ENCODE results near the gene NPLOC4. TPM values are rescaled to one million over a fixed set of nuclear protein-coding genes. Genes with fewer than 3 reads are reported as not detected.

The NPLOC4 gene
- total and polyA plus RNA-seq, 4 donors: 30.1 to 98.0 (median 51.3) TPM

- no peak for ATAC-seq (ENCODE audit: insufficient read depth, low FRiP score)
- no peak for TF ChIP-seq CTCF (IDR thresholded peaks at IDR 0.05; ENCODE audit: control extremely low read depth, extremely low read depth)
- Histone ChIP-seq H3K27ac (ENCODE audit: low read depth in 1 of 2, low read length in 1 of 2) (no peak overlapping the region), H3K9ac (ENCODE audit: insufficient read depth in 1 of 2, low read length in 2 of 2) (no peak overlapping the region), H3K4me3 (no peak overlapping the region), H3K27me3 (ENCODE audit: control insufficient read depth in 3 of 3, insufficient read depth in 3 of 3, low read length in 2 of 3) (peaks cover 0 to 9% (median 3%) of the 10 kb centered on the region in 3 donors), H3K36me3 (ENCODE audit: control insufficient read depth in 4 of 4, insufficient read depth in 4 of 4, low read length in 4 of 4) (peaks cover 3 to 65% (median 9%) of the 10 kb centered on the region in 4 donors), H3K4me1 (ENCODE audit: control insufficient read depth in 5 of 5, insufficient read depth in 5 of 5, low read length in 5 of 5) (peaks cover 0 to 7% (median 4%) of the 10 kb centered on the region in 5 donors), H3K9me3 (ENCODE audit: control insufficient read depth in 4 of 4, insufficient read depth in 3 of 4, low read length in 3 of 4) (peaks cover 0 to 8% (median 0%) of the 10 kb centered on the region in 4 donors)
- DNase-seq: no peak
- WGBS, 2 donors: 93 to 95% methylated on average over 16 of the region's 17 CpGs
These were observed 95.8 kb downstream of the NPLOC4 start for GRCh38 chr17:81541123-81541522.

- H3K27me3 ChIP-seq (ENCODE audit: control insufficient read depth in 3 of 3, insufficient read depth in 3 of 3, low read length in 2 of 3): peaks cover 0 to 14% (median 8%) of the 10 kb centered on the region in 3 donors
- no peak for TF ChIP-seq CTCF (IDR thresholded peaks at IDR 0.05; ENCODE audit: control extremely low read depth, extremely low read depth)
- peaks cover 3 to 61% (median 7%) of the 10 kb centered on the region in 4 donors for H3K36me3 ChIP-seq (ENCODE audit: control insufficient read depth in 4 of 4, insufficient read depth in 4 of 4, low read length in 4 of 4)
- no peak for DNase-seq
- no peak overlapping the region for H3K9ac ChIP-seq (ENCODE audit: insufficient read depth in 1 of 2, low read length in 2 of 2)
- H3K27ac ChIP-seq (ENCODE audit: low read depth in 1 of 2, low read length in 1 of 2): no peak overlapping the region
- 95 to 96% methylated on average over 14 of the region's 14 CpGs for WGBS, 2 donors
- peaks cover 0 to 8% (median 0%) of the 10 kb centered on the region in 4 donors for H3K9me3 ChIP-seq (ENCODE audit: control insufficient read depth in 4 of 4, insufficient read depth in 3 of 4, low read length in 3 of 4)
- H3K4me3 ChIP-seq: no peak overlapping the region
- H3K4me1 ChIP-seq (ENCODE audit: control insufficient read depth in 5 of 5, insufficient read depth in 5 of 5, low read length in 5 of 5): peaks cover 0 to 8% (median 6%) of the 10 kb centered on the region in 5 donors
- ATAC-seq (ENCODE audit: insufficient read depth, low FRiP score): no peak
These were observed 96.3 kb downstream of the NPLOC4 start for GRCh38 chr17:81540676-81541027.

GRCh38 chr17:81539961-81540675 lies 96.8 kb downstream of the NPLOC4 start:
- Histone ChIP-seq H3K36me3 (ENCODE audit: control insufficient read depth in 4 of 4, insufficient read depth in 4 of 4, low read length in 4 of 4) (peaks cover 3 to 56% (median 6%) of the 10 kb centered on the region in 4 donors), H3K4me3 (no peak overlapping the region), H3K27me3 (ENCODE audit: control insufficient read depth in 3 of 3, insufficient read depth in 3 of 3, low read length in 2 of 3) (peaks cover 0 to 17% (median 12%) of the 10 kb centered on the region in 3 donors), H3K9me3 (ENCODE audit: control insufficient read depth in 4 of 4, insufficient read depth in 3 of 4, low read length in 3 of 4) (peaks cover 0 to 8% (median 0%) of the 10 kb centered on the region in 4 donors), H3K27ac (ENCODE audit: low read depth in 1 of 2, low read length in 1 of 2) (no peak overlapping the region), H3K9ac (ENCODE audit: insufficient read depth in 1 of 2, low read length in 2 of 2) (no peak overlapping the region), H3K4me1 (ENCODE audit: control insufficient read depth in 5 of 5, insufficient read depth in 5 of 5, low read length in 5 of 5) (peaks cover 0 to 8% (median 6%) of the 10 kb centered on the region in 5 donors)
- no peak for TF ChIP-seq CTCF (IDR thresholded peaks at IDR 0.05; ENCODE audit: control extremely low read depth, extremely low read depth)
- DNase-seq: no peak
- WGBS, 2 donors: 96 to 98% methylated on average over 27 to 28 of the region's 28 CpGs
- ATAC-seq (ENCODE audit: insufficient read depth, low FRiP score): no peak

Data from lung (tissue), 12 donors.